HepG2 (cell line): ENCODE measurements around the gene LIN7A. TPM values are rescaled to one million over a fixed set of nuclear protein-coding genes. Genes with fewer than 3 reads are reported as not detected.

Experiments used
- CCDC6 ChIP-seq: sonication (generic); formaldehyde crosslinking; IDR thresholded peaks from 2 replicates; pipeline ENCODE4 v1.8.1; 2022; ENCODE audit warnings: mild to moderate bottlenecking, missing genetic modification reagents, moderate library complexity
- HNRNPK ChIP-seq: fragments of 200-400 bp; formaldehyde crosslinking; IDR thresholded peaks from 2 replicates; pipeline ENCODE4 v1.6.1; 2018; ENCODE audit warnings: low read length, low read depth, moderate library complexity, mild to moderate bottlenecking; ENCODE audit not compliant: poor library complexity, severe bottlenecking
- MEIS2 ChIP-seq: sonication (generic); formaldehyde crosslinking; IDR thresholded peaks from 2 replicates; pipeline ENCODE4 v1.9.0; 2021; ENCODE audit warnings: mild to moderate bottlenecking, missing genetic modification reagents
- MIER3 ChIP-seq: IDR thresholded peaks from 2 replicates; pipeline ENCODE4 v1.6.1; 2016; ENCODE audit warnings: missing compliant biosample characterization, borderline replicate concordance
- MTA1 ChIP-seq: sonication (generic); formaldehyde crosslinking; IDR thresholded peaks from 2 replicates; pipeline ENCODE4 v1.4.0; 2020; ENCODE audit warnings: missing genetic modification reagents, mild to moderate bottlenecking, borderline replicate concordance
- MXI1 ChIP-seq: IDR thresholded peaks from 3 replicates; pipeline ENCODE4 v1.6.1; 2012; ENCODE audit warnings: low read depth, low read length, inconsistent platforms, borderline replicate concordance
- MYC ChIP-seq: sonication (generic); formaldehyde crosslinking; IDR thresholded peaks from 2 replicates; pipeline ENCODE4 v1.9.0; 2021; ENCODE audit warnings: missing genetic modification reagents, borderline replicate concordance
- NFKB2 ChIP-seq: sonication (generic); formaldehyde crosslinking; IDR thresholded peaks from 2 replicates; pipeline ENCODE4 v1.4.0; 2020; ENCODE audit warnings: missing genetic modification reagents, borderline replicate concordance
- RFX5 ChIP-seq: IDR thresholded peaks from 2 replicates; pipeline ENCODE4 v1.6.1; 2011; ENCODE audit warnings: low read depth, low read length, improper control_type of control experiment
- ZNF160 ChIP-seq: sonication (generic); formaldehyde crosslinking; IDR thresholded peaks from 2 replicates; pipeline ENCODE4 v1.8.0; 2022; ENCODE audit warnings: mild to moderate bottlenecking, inconsistent platforms, missing genetic modification reagents
- ZNF558 ChIP-seq: sonication (generic); formaldehyde crosslinking; IDR thresholded peaks from 2 replicates; pipeline ENCODE4 v1.9.0; 2022; ENCODE audit warnings: mild to moderate bottlenecking, missing genetic modification reagents, borderline replicate concordance
- polyA plus RNA-seq, 8 experiments: library from polyadenylated mRNA; depleted of rRNA in 3 of 8; stranded (reverse) in 7 of 8; unstranded in 1 of 8; fragments of >200 nt; fragmentation: Illumina TruSeq in 4 of 8; extraction: Trizol in 4 of 8; gene quantifications; 2 replicates each; pipeline versions ENCODE4 v1.2.1 to v1.2.3, GENCODE V29; 2011 to 2016; ENCODE audit warnings: low read depth in 4 of 8, missing spikeins in 1 of 8, mixed read lengths in 1 of 8; ENCODE audit not compliant: insufficient read depth in 1 of 8
- total RNA-seq, 5 experiments: library from RNA; depleted of rRNA; stranded (reverse); fragments of >200 nt; fragmentation: Illumina TruSeq; extraction: Trizol; gene quantifications; 2 replicates each; pipeline ENCODE4 v1.2.3, GENCODE V29; 2016; ENCODE audit warnings: low read depth in 1 of 5
- TF ChIP-seq, protein P1 (sequence below): sonication (generic); formaldehyde crosslinking; IDR thresholded peaks from 2 replicates; pipeline ENCODE4 v1.4.0; 2020; ENCODE audit warnings: missing genetic modification reagents, borderline replicate concordance
- TF ChIP-seq, protein P2 (sequence below): sonication (generic); formaldehyde crosslinking; conservative IDR thresholded peaks from 2 replicates; pipeline ENCODE4 v1.8.0; 2022; ENCODE audit warnings: mild to moderate bottlenecking, moderate library complexity, missing genetic modification reagents
- TF ChIP-seq, protein P3 (sequence below): sonication (generic); formaldehyde crosslinking; IDR thresholded peaks from 2 replicates; pipeline ENCODE4 v1.4.0; 2020; ENCODE audit warnings: missing genetic modification reagents, borderline replicate concordance
- TF ChIP-seq, protein P4 (sequence below): sonication (generic); formaldehyde crosslinking; IDR thresholded peaks from 2 replicates; pipeline ENCODE4 v1.4.0; 2020; ENCODE audit warnings: mild to moderate bottlenecking, missing genetic modification reagents
- TF ChIP-seq, protein P5 (sequence below): sonication (generic); formaldehyde crosslinking; IDR thresholded peaks from 2 replicates; pipeline ENCODE4 v1.4.0; 2020; ENCODE audit warnings: missing genetic modification reagents, borderline replicate concordance

The LIN7A gene
- total and polyA plus RNA-seq, 2 of the 13 experiments (the other 11 are each of a cell fraction or from before 2014, with no cell fraction given) = 18.5 to 19.2 TPM

DNA sequence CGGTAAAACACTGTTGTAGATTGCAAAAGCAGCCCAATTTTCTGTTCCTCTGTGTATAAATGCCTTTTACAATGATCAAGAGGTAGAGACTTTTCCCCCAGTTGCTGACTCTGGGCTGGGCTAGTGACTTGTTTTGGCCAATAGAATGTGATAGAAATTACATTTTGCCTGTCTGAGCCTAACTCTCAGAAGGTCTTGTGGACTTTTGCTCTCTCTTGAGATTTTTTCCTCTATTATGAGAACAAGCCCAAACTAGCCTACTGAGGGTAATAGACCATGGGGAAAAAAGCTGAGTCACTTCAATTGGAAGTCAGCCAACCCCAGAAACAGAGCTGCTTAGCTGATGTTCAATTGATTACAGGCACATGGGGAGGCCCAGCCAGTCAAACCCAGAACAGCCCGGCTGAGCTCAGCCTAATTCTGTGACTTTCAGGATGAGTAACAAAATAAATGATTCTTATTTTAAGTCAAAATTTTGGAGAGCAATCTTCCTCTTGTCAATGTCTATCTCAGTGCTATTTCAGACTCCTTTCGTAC is 159.7 kb downstream of the LIN7A start (continued):
- TF ChIP-seq, protein P1, sequence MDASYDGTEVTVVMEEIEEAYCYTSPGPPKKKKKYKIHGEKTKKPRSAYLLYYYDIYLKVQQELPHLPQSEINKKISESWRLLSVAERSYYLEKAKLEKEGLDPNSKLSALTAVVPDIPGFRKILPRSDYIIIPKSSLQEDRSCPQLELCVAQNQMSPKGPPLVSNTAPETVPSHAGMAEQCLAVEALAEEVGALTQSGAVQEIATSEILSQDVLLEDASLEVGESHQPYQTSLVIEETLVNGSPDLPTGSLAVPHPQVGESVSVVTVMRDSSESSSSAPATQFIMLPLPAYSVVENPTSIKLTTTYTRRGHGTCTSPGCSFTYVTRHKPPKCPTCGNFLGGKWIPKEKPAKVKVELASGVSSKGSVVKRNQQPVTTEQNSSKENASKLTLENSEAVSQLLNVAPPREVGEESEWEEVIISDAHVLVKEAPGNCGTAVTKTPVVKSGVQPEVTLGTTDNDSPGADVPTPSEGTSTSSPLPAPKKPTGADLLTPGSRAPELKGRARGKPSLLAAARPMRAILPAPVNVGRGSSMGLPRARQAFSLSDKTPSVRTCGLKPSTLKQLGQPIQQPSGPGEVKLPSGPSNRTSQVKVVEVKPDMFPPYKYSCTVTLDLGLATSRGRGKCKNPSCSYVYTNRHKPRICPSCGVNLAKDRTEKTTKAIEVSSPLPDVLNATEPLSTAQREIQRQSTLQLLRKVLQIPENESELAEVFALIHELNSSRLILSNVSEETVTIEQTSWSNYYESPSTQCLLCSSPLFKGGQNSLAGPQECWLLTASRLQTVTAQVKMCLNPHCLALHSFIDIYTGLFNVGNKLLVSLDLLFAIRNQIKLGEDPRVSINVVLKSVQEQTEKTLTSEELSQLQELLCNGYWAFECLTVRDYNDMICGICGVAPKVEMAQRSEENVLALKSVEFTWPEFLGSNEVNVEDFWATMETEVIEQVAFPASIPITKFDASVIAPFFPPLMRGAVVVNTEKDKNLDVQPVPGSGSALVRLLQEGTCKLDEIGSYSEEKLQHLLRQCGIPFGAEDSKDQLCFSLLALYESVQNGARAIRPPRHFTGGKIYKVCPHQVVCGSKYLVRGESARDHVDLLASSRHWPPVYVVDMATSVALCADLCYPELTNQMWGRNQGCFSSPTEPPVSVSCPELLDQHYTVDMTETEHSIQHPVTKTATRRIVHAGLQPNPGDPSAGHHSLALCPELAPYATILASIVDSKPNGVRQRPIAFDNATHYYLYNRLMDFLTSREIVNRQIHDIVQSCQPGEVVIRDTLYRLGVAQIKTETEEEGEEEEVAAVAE (CRISPR knock-in tag) = no peak
- TF ChIP-seq HNRNPK (no peak), RFX5 (no peak; the same call in 1 of the 2 replicates), MEIS2 (no peak), MIER3 (no peak), MTA1 (CRISPR knock-in tag) (no peak), ZNF160 (CRISPR knock-in tag) (no peak), NFKB2 (no peak), MXI1 (no peak; the same call in 2 of the 3 replicates), CCDC6 (no peak; the same call in 1 of the 2 replicates), MYC (peak; percentile 58; the same call in 1 of the 2 replicates), ZNF558 (CRISPR knock-in tag) (no peak)
- TF ChIP-seq, protein P2, sequence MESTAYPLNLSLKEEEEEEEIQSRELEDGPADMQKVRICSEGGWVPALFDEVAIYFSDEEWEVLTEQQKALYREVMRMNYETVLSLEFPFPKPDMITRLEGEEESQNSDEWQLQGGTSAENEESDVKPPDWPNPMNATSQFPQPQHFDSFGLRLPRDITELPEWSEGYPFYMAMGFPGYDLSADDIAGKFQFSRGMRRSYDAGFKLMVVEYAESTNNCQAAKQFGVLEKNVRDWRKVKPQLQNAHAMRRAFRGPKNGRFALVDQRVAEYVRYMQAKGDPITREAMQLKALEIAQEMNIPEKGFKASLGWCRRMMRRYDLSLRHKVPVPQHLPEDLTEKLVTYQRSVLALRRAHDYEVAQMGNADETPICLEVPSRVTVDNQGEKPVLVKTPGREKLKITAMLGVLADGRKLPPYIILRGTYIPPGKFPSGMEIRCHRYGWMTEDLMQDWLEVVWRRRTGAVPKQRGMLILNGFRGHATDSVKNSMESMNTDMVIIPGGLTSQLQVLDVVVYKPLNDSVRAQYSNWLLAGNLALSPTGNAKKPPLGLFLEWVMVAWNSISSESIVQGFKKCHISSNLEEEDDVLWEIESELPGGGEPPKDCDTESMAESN (CRISPR knock-in tag) = no peak
- TF ChIP-seq, protein P3, sequence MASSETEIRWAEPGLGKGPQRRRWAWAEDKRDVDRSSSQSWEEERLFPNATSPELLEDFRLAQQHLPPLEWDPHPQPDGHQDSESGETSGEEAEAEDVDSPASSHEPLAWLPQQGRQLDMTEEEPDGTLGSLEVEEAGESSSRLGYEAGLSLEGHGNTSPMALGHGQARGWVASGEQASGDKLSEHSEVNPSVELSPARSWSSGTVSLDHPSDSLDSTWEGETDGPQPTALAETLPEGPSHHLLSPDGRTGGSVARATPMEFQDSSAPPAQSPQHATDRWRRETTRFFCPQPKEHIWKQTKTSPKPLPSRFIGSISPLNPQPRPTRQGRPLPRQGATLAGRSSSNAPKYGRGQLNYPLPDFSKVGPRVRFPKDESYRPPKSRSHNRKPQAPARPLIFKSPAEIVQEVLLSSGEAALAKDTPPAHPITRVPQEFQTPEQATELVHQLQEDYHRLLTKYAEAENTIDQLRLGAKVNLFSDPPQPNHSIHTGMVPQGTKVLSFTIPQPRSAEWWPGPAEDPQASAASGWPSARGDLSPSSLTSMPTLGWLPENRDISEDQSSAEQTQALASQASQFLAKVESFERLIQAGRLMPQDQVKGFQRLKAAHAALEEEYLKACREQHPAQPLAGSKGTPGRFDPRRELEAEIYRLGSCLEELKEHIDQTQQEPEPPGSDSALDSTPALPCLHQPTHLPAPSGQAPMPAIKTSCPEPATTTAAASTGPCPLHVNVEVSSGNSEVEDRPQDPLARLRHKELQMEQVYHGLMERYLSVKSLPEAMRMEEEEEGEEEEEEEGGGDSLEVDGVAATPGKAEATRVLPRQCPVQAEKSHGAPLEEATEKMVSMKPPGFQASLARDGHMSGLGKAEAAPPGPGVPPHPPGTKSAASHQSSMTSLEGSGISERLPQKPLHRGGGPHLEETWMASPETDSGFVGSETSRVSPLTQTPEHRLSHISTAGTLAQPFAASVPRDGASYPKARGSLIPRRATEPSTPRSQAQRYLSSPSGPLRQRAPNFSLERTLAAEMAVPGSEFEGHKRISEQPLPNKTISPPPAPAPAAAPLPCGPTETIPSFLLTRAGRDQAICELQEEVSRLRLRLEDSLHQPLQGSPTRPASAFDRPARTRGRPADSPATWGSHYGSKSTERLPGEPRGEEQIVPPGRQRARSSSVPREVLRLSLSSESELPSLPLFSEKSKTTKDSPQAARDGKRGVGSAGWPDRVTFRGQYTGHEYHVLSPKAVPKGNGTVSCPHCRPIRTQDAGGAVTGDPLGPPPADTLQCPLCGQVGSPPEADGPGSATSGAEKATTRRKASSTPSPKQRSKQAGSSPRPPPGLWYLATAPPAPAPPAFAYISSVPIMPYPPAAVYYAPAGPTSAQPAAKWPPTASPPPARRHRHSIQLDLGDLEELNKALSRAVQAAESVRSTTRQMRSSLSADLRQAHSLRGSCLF (CRISPR knock-in tag) = no peak
- TF ChIP-seq, protein P4, sequence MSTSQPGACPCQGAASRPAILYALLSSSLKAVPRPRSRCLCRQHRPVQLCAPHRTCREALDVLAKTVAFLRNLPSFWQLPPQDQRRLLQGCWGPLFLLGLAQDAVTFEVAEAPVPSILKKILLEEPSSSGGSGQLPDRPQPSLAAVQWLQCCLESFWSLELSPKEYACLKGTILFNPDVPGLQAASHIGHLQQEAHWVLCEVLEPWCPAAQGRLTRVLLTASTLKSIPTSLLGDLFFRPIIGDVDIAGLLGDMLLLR (CRISPR knock-in tag) = no peak
- TF ChIP-seq, protein P5, sequence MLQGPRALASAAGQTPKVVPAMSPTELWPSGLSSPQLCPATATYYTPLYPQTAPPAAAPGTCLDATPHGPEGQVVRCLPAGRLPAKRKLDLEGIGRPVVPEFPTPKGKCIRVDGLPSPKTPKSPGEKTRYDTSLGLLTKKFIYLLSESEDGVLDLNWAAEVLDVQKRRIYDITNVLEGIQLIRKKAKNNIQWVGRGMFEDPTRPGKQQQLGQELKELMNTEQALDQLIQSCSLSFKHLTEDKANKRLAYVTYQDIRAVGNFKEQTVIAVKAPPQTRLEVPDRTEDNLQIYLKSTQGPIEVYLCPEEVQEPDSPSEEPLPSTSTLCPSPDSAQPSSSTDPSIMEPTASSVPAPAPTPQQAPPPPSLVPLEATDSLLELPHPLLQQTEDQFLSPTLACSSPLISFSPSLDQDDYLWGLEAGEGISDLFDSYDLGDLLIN (CRISPR knock-in tag) = no peak
